WI38 (cell line): Measurements from ENCODE around the gene MIPOL1.
A peak's percentile ranks its signal among the peaks of the same experiment; 100 is the strongest.

ENCODE experiments used
- H3K4me3 ChIP-seq: 2 replicates; pipeline ENCODE4 v1.5.1; 2011; ENCODE audit warnings: low read depth, mild to moderate bottlenecking, control low read depth, low read length
- TF ChIP-seq, protein P1 (sequence below): IDR thresholded peaks from 2 replicates; pipeline ENCODE4 v1.5.1; 2012; ENCODE audit warnings: low read depth, mild to moderate bottlenecking, control low read depth, low read length

The MIPOL1 gene

DNA sequence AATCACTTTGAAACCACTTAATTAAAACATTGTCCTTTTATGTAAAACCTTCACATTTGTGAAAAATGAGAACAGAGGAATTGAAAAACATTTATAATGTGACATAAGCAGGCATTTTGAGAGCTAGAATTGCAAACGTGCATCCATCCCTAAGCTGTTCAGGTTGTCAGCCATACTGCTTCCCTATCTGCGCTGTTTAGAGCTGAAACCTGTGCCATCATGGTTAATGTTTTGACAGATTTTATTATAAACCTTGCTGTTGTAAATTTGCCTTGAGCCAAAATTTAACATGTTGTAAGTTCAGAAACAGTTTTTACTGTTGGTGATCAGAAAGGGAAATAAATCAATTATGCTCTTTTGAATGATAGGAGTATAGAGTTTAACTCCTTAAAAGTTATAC lies 365.5 kb downstream of the MIPOL1 start:
- no peak overlapping the region for H3K4me3 ChIP-seq
- TF ChIP-seq, protein P1, sequence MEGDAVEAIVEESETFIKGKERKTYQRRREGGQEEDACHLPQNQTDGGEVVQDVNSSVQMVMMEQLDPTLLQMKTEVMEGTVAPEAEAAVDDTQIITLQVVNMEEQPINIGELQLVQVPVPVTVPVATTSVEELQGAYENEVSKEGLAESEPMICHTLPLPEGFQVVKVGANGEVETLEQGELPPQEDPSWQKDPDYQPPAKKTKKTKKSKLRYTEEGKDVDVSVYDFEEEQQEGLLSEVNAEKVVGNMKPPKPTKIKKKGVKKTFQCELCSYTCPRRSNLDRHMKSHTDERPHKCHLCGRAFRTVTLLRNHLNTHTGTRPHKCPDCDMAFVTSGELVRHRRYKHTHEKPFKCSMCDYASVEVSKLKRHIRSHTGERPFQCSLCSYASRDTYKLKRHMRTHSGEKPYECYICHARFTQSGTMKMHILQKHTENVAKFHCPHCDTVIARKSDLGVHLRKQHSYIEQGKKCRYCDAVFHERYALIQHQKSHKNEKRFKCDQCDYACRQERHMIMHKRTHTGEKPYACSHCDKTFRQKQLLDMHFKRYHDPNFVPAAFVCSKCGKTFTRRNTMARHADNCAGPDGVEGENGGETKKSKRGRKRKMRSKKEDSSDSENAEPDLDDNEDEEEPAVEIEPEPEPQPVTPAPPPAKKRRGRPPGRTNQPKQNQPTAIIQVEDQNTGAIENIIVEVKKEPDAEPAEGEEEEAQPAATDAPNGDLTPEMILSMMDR = no peak

DNA sequence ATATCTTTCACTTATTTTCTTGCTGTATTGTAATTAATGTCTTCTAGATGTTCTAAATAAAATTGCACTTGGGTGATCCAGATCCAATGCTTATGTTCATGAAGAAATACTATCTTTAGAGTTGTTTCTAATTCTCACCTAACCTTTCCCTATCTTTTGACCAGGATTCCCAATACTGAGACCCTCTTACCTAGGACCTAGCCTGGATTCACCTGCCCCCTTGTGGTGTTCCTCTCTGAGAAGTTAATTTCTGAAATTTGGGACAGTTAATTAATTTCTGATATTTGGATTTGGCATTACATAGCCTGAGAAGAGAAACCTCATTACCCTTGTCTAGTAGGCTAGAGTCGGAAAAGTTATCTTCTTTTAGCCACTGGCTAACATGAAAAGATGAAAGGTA lies 367.8 kb downstream of the MIPOL1 start:
- no peak overlapping the region for H3K4me3 ChIP-seq
- TF ChIP-seq, protein P1 = 0 out of 2 replicates have a peak, but pooled peaks have one; percentile 10

DNA sequence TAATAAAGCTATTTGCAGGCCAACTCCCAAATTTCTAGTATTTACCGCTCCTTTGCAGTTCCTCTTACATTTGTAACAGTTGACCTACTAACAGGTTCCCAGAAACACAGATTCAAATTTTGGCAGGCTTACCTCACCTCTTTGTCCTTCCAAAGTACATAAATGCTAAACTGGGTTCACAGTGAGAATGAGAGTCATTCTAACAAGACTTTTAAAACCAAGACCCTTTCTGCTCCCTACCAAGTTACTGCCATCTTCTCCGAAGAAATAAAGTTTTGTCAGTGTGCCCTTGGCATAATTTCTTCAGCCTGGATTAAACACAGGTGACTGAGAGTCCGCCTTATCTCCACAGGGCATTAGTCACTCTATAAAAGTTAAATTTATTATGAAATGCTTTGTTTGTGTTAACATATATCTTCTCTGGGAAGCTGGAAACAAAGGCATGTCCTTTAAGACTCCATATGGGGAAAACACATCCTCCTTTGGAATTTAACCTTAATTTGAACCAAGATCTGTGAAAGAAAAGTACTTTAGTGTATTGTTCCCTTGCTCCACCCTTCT lies 369.2 kb downstream of the MIPOL1 start:
- TF ChIP-seq, protein P1 = no peak
- no peak overlapping the region for H3K4me3 ChIP-seq

DNA sequence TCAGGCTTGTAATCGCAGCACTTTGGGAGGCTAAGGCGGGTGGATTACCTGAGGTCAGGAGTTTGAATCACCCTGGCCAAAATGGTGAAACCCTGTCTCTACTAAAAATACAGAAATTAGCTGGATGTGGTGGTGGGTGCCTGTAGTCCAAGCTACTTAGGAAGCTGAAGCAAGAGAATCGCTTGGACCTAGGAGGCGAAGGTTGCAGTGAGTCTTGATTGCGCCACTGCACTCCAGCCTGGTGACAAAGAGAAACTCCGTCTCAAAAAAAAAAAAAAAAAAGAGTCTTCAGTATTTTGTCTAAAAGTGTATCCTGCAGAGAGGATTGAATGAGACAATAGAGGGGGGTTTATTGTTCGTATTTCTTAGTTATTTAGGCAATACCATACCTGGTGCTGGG lies 372.0 kb downstream of the MIPOL1 start:
- H3K4me3 ChIP-seq = no peak overlapping the region
- TF ChIP-seq, protein P1 = no peak

DNA sequence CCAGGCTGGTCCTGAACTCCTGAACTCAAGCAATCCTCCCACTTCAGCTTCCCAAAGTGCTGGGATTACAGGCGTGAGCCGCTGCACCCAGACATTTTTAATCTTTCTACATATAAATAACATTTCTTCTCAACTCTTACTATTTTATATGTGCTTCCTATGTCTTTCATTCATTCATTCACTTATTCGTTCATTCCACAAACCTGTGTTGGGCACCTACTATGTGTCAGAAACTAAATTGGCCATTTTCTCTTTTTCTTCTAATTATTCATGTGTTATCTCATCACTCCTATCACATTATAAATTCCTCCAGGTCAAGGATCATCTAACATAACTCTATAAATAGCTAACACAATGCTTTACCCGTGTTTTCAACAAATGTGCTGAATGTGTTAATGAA lies 373.7 kb downstream of the MIPOL1 start:
- TF ChIP-seq, protein P1 = no peak
- H3K4me3 ChIP-seq = no peak overlapping the region

DNA sequence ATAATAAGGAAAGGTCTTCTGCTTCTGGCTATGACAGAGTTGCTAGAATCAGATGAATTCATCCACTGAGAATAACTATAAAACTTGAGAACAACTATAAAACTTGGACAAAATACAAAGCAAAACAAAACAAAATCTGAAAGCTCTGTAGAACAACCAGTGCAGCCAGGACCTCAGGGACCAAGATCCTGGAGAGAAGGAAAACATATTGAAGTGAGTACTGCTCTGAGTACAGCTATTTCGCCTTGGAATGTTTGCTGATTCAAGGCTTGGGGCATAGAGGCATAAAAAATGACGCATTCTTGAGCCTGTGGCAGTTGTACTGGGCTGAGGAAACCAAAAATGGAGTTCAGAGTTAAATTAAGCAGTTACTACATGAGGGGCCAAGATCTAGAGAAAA lies 375.6 kb downstream of the MIPOL1 start:
- H3K4me3 ChIP-seq = no peak overlapping the region
- TF ChIP-seq, protein P1 = no peak

DNA sequence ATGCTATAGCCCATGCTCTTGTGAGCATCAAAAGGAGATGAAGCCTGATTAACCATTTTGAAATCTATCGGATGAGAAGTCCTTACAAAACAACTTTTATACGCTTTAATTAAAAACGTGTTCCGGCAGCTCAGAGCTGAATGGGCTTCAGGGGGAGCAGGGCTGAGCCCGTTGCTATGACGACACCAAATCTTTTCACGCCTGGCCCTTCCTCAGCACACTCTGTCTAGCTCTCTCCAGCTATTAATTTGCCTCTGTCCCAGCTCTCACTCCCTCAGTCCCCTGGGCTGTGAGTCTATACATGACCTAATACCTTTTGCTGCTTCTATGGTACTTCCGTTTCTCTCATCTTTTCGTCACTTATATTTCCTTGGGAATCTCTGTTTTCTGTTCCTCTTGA lies 381.5 kb downstream of the MIPOL1 start:
- no peak overlapping the region for H3K4me3 ChIP-seq
- TF ChIP-seq, protein P1 = no peak
